Tibial artery (tissue), 4 donors: ENCODE results near the gene VSIG10L.
A peak's percentile ranks its signal among the peaks of the same experiment; 100 is the strongest.

Experiments
- DNase-seq, 2 donors: peaks; one replicate each; pipeline ENCODE4 v3.0.0-alpha.2; 2019
- H3K27ac ChIP-seq, 2 donors: fragments of 200-600 bp; sonication (generic) in 1 of 2; 1 replicate in 1 of 2; 2 replicates in 1 of 2; pipeline ENCODE4 v1.5.1; 2018 to 2019; ENCODE audit warnings: mild to moderate bottlenecking in 1 of 2
- H3K27me3 ChIP-seq, 2 donors: fragments of 200-600 bp; sonication (generic) in 1 of 2; one replicate each; pipeline versions ENCODE4 v1.5.1 to v1.6.0; 2016 to 2019
- H3K36me3 ChIP-seq, 3 donors: fragments of 200-600 bp; sonication (generic) in 2 of 3; one replicate each; pipeline ENCODE4 v1.5.1; 2016 to 2019; ENCODE audit warnings: mild to moderate bottlenecking in 2 of 3
- H3K4me1 ChIP-seq, 4 donors: fragments of 200-600 bp; sonication (generic) in 2 of 4; 1 replicate in 3 of 4; 2 replicates in 1 of 4; pipeline ENCODE4 v1.5.1; 2016 to 2019
- H3K4me3 ChIP-seq, 2 donors: fragments of 200-600 bp; sonication (generic) in 1 of 2; 1 replicate in 1 of 2; 2 replicates in 1 of 2; pipeline ENCODE4 v1.5.1; 2018 to 2019; ENCODE audit warnings: mild to moderate bottlenecking in 2 of 2
- H3K9me3 ChIP-seq, 3 donors: fragments of 200-600 bp; sonication (generic) in 1 of 3; one replicate each; pipeline ENCODE4 v1.5.1; 2016 to 2019
- intact Hi-C: fragments of 100-400 bp; cut with DNase I; formaldehyde crosslinking; loops from one replicate; pipeline ENCODE4 v1.15.0; 2023; ENCODE audit warnings: low total_unique reads
- TF ChIP-seq, protein P1 (sequence below), 2 experiments: fragments of 200-600 bp in 1 of 2; fragments of 450-650 bp in 1 of 2; IDR thresholded peaks; one replicate each; pipeline ENCODE4 v1.5.1; 2017 to 2019; ENCODE audit warnings: antibody characterized with exemption in 2 of 2, mild to moderate bottlenecking in 1 of 2, moderate library complexity in 1 of 2

Gene VSIG10L

DNA sequence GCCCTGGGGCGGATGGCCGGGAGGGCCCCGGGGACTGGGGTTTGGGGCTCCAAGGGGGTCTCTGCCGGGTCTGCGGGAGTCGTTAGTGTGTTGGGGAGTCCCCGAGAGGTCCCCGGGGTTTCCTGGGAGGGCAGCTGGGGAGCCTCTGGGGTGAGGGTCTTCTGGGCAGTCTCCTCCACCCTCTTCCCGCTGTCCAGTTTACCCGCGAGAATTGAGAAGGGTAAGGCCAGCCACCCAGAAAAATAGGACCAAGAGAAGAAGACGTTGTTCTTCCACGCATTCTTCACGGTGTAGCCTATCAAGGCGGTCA, 25.3 kb upstream of the VSIG10L start:
- TF ChIP-seq, protein P1, sequence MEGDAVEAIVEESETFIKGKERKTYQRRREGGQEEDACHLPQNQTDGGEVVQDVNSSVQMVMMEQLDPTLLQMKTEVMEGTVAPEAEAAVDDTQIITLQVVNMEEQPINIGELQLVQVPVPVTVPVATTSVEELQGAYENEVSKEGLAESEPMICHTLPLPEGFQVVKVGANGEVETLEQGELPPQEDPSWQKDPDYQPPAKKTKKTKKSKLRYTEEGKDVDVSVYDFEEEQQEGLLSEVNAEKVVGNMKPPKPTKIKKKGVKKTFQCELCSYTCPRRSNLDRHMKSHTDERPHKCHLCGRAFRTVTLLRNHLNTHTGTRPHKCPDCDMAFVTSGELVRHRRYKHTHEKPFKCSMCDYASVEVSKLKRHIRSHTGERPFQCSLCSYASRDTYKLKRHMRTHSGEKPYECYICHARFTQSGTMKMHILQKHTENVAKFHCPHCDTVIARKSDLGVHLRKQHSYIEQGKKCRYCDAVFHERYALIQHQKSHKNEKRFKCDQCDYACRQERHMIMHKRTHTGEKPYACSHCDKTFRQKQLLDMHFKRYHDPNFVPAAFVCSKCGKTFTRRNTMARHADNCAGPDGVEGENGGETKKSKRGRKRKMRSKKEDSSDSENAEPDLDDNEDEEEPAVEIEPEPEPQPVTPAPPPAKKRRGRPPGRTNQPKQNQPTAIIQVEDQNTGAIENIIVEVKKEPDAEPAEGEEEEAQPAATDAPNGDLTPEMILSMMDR (IDR thresholded peaks at IDR 0.05), result no peak
- H3K4me1 ChIP-seq, result peaks cover 0 to 34% (median 24%) of the 10 kb centered on the region in 4 donors
- intact Hi-C loops, result loop anchor here (10.0 kb wide), 1 partner anchor 318 kb away; no protein-coding TSS in a partner anchor
- no peaks in the 10 kb centered on the region for H3K27me3 ChIP-seq
- peak overlapping the region; percentile 97 for H3K27ac ChIP-seq
- H3K9me3 ChIP-seq, result no peaks in the 10 kb centered on the region
- no peak for DNase-seq
- peak overlapping the region; percentile 71 to 97 for H3K4me3 ChIP-seq
- H3K36me3 ChIP-seq, result no peaks in the 10 kb centered on the region

DNA sequence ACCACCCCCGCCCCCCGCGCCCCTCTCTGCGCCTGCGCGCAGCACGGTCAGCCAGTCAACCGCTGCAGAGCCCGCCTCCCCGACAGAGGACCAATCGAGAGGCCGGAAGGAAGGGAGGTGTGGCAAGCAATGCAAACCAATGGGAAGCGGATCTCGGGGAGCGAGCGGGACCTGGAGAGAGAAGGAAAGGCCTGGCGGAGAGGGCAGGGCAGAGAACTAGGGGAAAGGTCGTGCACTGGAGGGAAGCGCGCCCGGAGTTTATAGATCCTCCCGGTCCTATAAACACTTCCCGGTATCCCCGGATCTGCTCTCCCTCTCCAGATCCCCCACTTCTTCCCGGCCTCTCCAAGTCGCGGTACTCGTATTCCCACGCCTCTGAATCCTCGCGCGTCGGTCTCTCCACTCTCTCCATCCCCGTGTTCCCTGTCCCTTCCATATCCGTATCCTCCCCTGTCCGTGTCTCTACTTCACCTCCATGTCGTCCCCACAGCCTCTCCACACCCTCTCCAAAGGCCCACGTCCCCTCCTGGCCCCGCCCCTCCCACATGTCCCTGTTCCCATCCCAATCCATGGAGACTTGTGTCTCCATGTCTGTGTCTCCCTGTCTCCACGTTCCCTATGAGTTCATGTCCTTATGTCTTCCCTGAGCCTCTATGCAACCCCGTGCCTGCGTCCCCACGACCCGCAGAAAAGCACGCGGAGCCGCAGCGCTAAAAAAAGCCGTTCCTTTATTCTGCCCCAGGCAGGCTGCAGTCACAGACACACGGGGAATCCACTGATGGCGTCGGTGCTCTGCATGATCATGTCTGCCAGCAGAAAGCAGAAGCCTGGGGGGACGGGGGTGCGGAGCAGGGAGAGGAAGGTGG, 24.7 kb upstream of the VSIG10L start:
- peaks cover 0 to 34% (median 25%) of the 10 kb centered on the region in 4 donors for H3K4me1 ChIP-seq
- peak overlapping the region; percentile 97 for H3K27ac ChIP-seq
- intact Hi-C loops, result loop anchor here (1.0 to 10.0 kb wide), 2 partner anchors 26 to 318 kb away; no protein-coding TSS in a partner anchor
- H3K9me3 ChIP-seq, result no peaks in the 10 kb centered on the region
- DNase-seq, result peak; percentile 99 to 100
- H3K4me3 ChIP-seq, result peak overlapping the region; percentile 71 to 97
- no peaks in the 10 kb centered on the region for H3K27me3 ChIP-seq
- TF ChIP-seq, protein P1 (IDR thresholded peaks at IDR 0.05), result no peak
- no peaks in the 10 kb centered on the region for H3K36me3 ChIP-seq

DNA sequence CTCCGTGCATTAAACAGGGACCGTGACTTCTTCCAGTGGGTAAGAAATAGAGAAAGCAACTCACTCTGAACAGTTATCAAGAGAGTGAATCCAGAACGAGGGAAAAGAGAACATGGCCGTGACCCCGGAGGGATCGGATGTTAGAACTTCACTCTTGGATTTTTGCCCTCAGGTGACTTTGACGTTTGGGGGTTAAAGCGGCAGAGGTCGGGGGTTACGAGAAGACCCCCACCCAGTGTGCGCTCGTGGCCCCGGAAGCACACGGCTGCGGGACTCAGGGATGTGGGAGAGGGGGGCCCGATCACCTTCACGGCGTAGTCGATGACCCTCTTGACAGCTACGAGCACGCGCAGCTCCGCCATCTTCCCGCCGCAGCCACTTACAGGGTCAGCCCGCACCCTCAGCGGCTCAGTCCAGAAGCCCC, 24.0 kb upstream of the VSIG10L start, which contains the start of gene ETFB:
ETFB (minus strand) TSS at position 424 of the 424 bp plus-strand sequence; CDS start at position 362, 62 bp downstream.
- DNase-seq, result no peak
- intact Hi-C loops, result loop anchor here (1.0 to 10.0 kb wide), 2 partner anchors 26 to 319 kb away; no protein-coding TSS in a partner anchor
- Histone ChIP-seq H3K27ac (peak within 1 kb of the TSS; percentile 97), H3K9me3 (no peaks in the 10 kb centered on the region), H3K4me1 (peaks cover 0 to 34% (median 25%) of the 10 kb centered on the region in 4 donors), H3K27me3 (no peaks in the 10 kb centered on the region), H3K36me3 (no peaks in the 10 kb centered on the region), H3K4me3 (peak within 1 kb of the TSS; percentile 71 to 97)
- TF ChIP-seq, protein P1 (IDR thresholded peaks at IDR 0.05), result no peak

DNA sequence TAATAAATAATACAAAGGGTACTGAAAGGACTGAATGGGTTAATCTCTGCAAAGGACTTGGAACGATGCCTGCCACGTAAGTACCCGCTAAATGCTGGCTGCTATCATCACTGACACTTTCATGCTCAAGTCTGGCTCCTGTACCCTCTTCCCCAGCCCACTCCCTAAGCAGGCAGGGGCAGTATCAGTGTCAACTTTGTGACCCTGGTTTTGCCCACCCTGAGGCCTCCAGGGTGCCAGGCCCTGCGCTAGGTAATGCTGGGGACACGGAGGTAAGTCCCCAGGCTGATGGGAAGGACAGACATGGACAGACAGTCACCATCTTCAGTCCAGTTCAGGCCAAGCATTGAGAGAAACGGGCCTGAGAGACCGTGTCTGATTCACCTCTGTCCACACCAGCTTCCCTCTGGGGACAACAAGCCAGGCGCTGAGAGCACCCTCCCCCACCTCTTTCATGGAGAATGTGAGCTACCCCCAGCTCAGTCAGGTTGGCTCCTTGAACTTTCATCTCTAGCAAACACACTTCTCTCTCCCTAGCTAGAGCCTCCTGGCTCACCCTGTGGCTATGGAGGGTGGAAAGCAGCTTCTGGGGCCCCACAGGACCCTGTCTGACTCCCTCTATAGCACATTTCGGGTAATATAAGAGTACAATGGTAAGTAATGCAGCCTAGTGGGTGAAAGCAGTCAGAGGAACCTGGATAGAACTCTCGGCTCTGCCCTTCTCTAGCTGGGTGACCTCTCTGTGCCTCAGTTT, 23.4 kb upstream of the VSIG10L start:
- H3K36me3 ChIP-seq, result no peaks in the 10 kb centered on the region
- H3K4me3 ChIP-seq, result peak overlapping the region; percentile 71 to 97
- DNase-seq, result peak in 1 of 2 donors; percentile 40
- H3K27ac ChIP-seq, result peak overlapping the region; percentile 97
- intact Hi-C loops, result loop anchor here (10.0 kb wide), 1 partner anchor 319 kb away; no protein-coding TSS in a partner anchor
- H3K9me3 ChIP-seq, result no peaks in the 10 kb centered on the region
- TF ChIP-seq, protein P1 (IDR thresholded peaks at IDR 0.05), result no peak
- peaks cover 0 to 34% (median 25%) of the 10 kb centered on the region in 4 donors for H3K4me1 ChIP-seq
- no peaks in the 10 kb centered on the region for H3K27me3 ChIP-seq
